B cell (primary cell): ENCODE results near the gene SLC24A4. TPM values are rescaled to one million over a fixed set of nuclear protein-coding genes. Genes with fewer than 3 reads are reported as not detected.

Source experiments
- ATAC-seq: fragments of 200-7000 bp; cut with Tn5 transposase; one replicate; pipeline ENCODE4 v1.10.0; 2021; ENCODE audit warnings: low read depth, mild to moderate bottlenecking, moderate number of reproducible peaks, moderate library complexity
- CTCF ChIA-PET: fragments of 350-600 bp; sonication (Branson Sonifier 250); formaldehyde crosslinking; loops from one replicate; lab custom pipeline; 2021; ENCODE audit warnings: antibody characterized with exemption, inconsistent platforms; lab: Charles Lee
- POLR2A ChIA-PET: fragments of 350-600 bp; sonication (Branson Sonifier 250); formaldehyde crosslinking; loops from one replicate; lab custom pipeline; 2021; ENCODE audit warnings: antibody characterized with exemption; lab: Charles Lee
- DNase-seq: peaks from one replicate; pipeline ENCODE4 v3.0.0; 2013
- H2AFZ ChIP-seq: 2 replicates; pipeline ENCODE4 v1.6.1; 2012; ENCODE audit warnings: mild to moderate bottlenecking, low read depth, low read length; ENCODE audit not compliant: insufficient read depth, poor library complexity, severe bottlenecking
- H3K27ac ChIP-seq, 2 donors: 1 replicate in 1 of 2; 2 replicates in 1 of 2; pipeline ENCODE4 v1.5.1; 2012 to 2013; ENCODE audit warnings: low read length in 2 of 2, mild to moderate bottlenecking in 2 of 2, moderate library complexity in 1 of 2
- H3K27me3 ChIP-seq, 4 experiments: fragments of 200-600 bp in 1 of 4; sonication (generic) in 1 of 4; replicated peaks in 1 of 4; 1 replicate in 2 of 4; 2 replicates in 2 of 4; pipeline versions ENCODE4 v1.6.1 to v1.7.0; 2013 to 2016; ENCODE audit warnings: low read length in 3 of 4, mild to moderate bottlenecking in 2 of 4, mixed read lengths in 1 of 4, moderate library complexity in 1 of 4; ENCODE audit not compliant: insufficient read depth in 4 of 4, control insufficient read depth in 3 of 4; ENCODE audit errors: control extremely low read depth in 1 of 4
- H3K36me3 ChIP-seq, 2 experiments: replicated peaks in 1 of 2; 1 replicate in 1 of 2; 2 replicates in 1 of 2; pipeline versions ENCODE4 v1.6.1 to v1.7.1; 2013; ENCODE audit warnings: low read length in 1 of 2; ENCODE audit not compliant: insufficient read depth in 2 of 2, control insufficient read depth in 1 of 2; ENCODE audit errors: control extremely low read depth in 1 of 2, extremely low read depth in 1 of 2
- H3K4me1 ChIP-seq, 2 donors: fragments of 200-600 bp in 1 of 2; sonication (generic) in 1 of 2; 1 replicate in 1 of 2; 2 replicates in 1 of 2; pipeline versions ENCODE4 v1.5.1 to v1.6.1; 2013 to 2017; ENCODE audit warnings: low read length in 2 of 2; ENCODE audit not compliant: control insufficient read depth in 2 of 2, insufficient read depth in 2 of 2
- H3K4me2 ChIP-seq: replicated peaks from 2 replicates; pipeline ENCODE3; 2012; ENCODE audit warnings: mild to moderate bottlenecking, low read depth, low read length; ENCODE audit not compliant: poor library complexity, severe bottlenecking
- H3K4me3 ChIP-seq, 5 experiments: fragments of 200-600 bp in 1 of 5; sonication (generic) in 1 of 5; 1 replicate in 3 of 5; 2 replicates in 2 of 5; pipeline versions ENCODE4 v1.5.1 to v1.7.0; 2011 to 2016; ENCODE audit warnings: low read length in 4 of 5, mild to moderate bottlenecking in 4 of 5, low read depth in 2 of 5, control low read depth in 1 of 5, moderate library complexity in 1 of 5; ENCODE audit not compliant: insufficient read depth in 1 of 5; ENCODE audit errors: control extremely low read depth in 1 of 5, extremely low read depth in 1 of 5
- H3K79me2 ChIP-seq: fragments of 200-600 bp; sonication (generic); one replicate; pipeline ENCODE4 v1.6.0; 2016; ENCODE audit warnings: low read length; ENCODE audit not compliant: control insufficient read depth, insufficient read depth
- H3K9ac ChIP-seq: fragments of 200-600 bp; sonication (generic); 2 replicates; pipeline ENCODE4 v1.6.1; 2017; ENCODE audit warnings: mild to moderate bottlenecking, low read length, moderate library complexity
- H3K9me3 ChIP-seq, 3 donors: one replicate each; pipeline versions ENCODE4 v1.6.1 to v1.7.1; 2013; ENCODE audit warnings: low read length in 2 of 3; ENCODE audit not compliant: control insufficient read depth in 2 of 3, insufficient read depth in 1 of 3; ENCODE audit errors: control extremely low read depth in 1 of 3
- H4K20me1 ChIP-seq: 2 replicates; pipeline ENCODE4 v1.6.0; 2012; ENCODE audit warnings: mild to moderate bottlenecking, low read length; ENCODE audit not compliant: insufficient read depth, control insufficient read depth, poor library complexity, severe bottlenecking
- H3K27ac Mint-ChIP-seq: one replicate; pipeline ENCODE4 v1.8.0; 2021; ENCODE audit warnings: mixed read lengths
- H3K27me3 Mint-ChIP-seq: one replicate; pipeline ENCODE4 v1.8.0; 2021; ENCODE audit warnings: mixed read lengths
- H3K4me1 Mint-ChIP-seq: one replicate; pipeline ENCODE4 v1.8.0; 2021; ENCODE audit warnings: mixed read lengths
- H3K4me3 Mint-ChIP-seq: one replicate; pipeline ENCODE4 v1.8.0; 2021; ENCODE audit warnings: mixed read lengths
- H3K9me3 Mint-ChIP-seq: one replicate; pipeline ENCODE4 v1.8.0; 2022; ENCODE audit warnings: mixed read lengths; ENCODE audit not compliant: insufficient read depth
- CTCF ChIP-seq: fragments of 200-600 bp; IDR thresholded peaks from one replicate; pipeline ENCODE4 v1.8.0; 2022; ENCODE audit warnings: antibody characterized with exemption, mild to moderate bottlenecking
- EZH2 ChIP-seq: IDR thresholded peaks from 2 replicates; pipeline ENCODE4 v1.6.1; 2012; ENCODE audit warnings: borderline replicate concordance, low read depth, mild to moderate bottlenecking, moderate library complexity, low read length; ENCODE audit not compliant: insufficient read depth, poor library complexity, severe bottlenecking
- WGBS: methylation state at CpG from one replicate; pipeline ENCODE4 v1.1.5; 2013; ENCODE audit warnings: missing lambda C conversion rate; ENCODE audit not compliant: insufficient coverage; 5-methylcytosine and 5-hydroxymethylcytosine counted together
- intact Hi-C: fragments of 100-400 bp; cut with micrococcal nuclease; formaldehyde crosslinking; loops from one replicate; pipeline ENCODE4 v1.10.0; 2022
- polyA plus RNA-seq: library from polyadenylated mRNA; depleted of rRNA; stranded (reverse); fragments of >200 nt; gene quantifications from 2 replicates; pipeline ENCODE4 v1.2.3, GENCODE V29; 2012
- total RNA-seq, 2 donors: library from RNA; stranded (reverse); fragments of 120-200 nt in 1 of 2; gene quantifications; 1 replicate in 1 of 2; 2 replicates in 1 of 2; pipeline versions ENCODE4 v1.2.3 to v1.2.4, GENCODE V29; 2013 to 2022

The SLC24A4 gene
- total and polyA plus RNA-seq, 2 donors (not counting 1 experiment from before 2014, with no cell fraction given), result 0.19 TPM; not detected in 1

- Histone ChIP-seq H3K79me2 (peaks cover 60% of the 10 kb centered on the region), H3K9ac (peak overlapping the region; percentile 79), H3K9me3 (peaks cover 0 to 2% (median 0%) of the 10 kb centered on the region in 3 donors), H2AFZ (no peak overlapping the region), H3K4me1 (peaks cover 33 to 47% of the 10 kb centered on the region in 2 donors), H3K4me2 (peak overlapping the region; percentile 96), H3K36me3 (no peaks in the 10 kb centered on the region), H3K4me3 (peak overlapping the region in 4 of 5 experiments; percentile 68 to 79 (median 74)), H3K27ac (peak overlapping the region in 1 of 2 donors; percentile 67), H4K20me1 (peaks cover 23% of the 10 kb centered on the region), H3K27me3 (peaks cover 0 to 6% (median 0%) of the 10 kb centered on the region in 4 experiments)
- intact Hi-C loops, result no loop called here
- ATAC-seq, result no peak
- Mint-ChIP-seq H3K4me1 (peaks cover 45% of the 10 kb centered on the region), H3K27ac (peak overlapping the region; percentile 68), H3K4me3 (peak overlapping the region; percentile 83), H3K27me3 (no peaks in the 10 kb centered on the region), H3K9me3 (no peaks in the 10 kb centered on the region)
- WGBS, result 95% methylated on average over 8 of the region's 15 CpGs
- DNase-seq, result no peak
- ChIA-PET POLR2A (interaction anchor here (0.6 kb wide), 1 partner anchor 393 kb away, joined by 3 read pairs; the partner anchor contains the start of gene CPSF2), CTCF (interaction anchor here (0.9 kb wide), 2 partner anchors 99 to 172 kb away, joined by 3 read pairs; no protein-coding TSS in a partner anchor)
- TF ChIP-seq CTCF (no peak), EZH2 (no peak)
Observed at GRCh38 chr14:92514844-92515514, 192.0 kb downstream of the SLC24A4 start.
